Measurements from ENCODE around the gene LKAAEAR1.

The LKAAEAR1 gene

GRCh38 chr20:64036346-64037198 is 47.6 kb downstream of the LKAAEAR1 start:
- DNase-seq (ENCODE audit: low spot score), result no peak

DNA sequence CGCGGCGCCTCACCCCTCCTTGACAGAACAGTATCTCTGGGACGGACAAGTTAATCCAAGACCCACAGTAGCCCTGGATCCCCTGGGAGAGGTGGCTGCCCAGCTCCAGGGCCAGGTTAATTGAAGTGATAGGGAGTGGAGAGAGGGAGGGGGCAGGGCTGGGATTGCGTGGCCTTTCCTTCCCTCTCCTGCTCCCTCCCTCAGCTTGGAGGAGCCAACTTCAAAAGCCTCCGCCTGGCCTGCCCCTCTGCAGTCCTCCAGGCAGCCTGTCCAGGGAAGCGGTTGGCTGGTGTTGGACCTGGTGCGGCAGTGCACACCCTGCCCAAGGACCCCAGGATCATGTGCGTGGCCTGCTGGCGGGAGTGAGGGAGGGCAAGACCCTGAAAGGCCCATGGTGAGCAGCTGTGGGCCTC is 48.3 kb downstream of the LKAAEAR1 start, which contains the start of gene C20orf204:
TSS of gene C20orf204 (plus strand) at position 250 of the 413 bp plus-strand sequence. CDS start at position 392, 142 bp downstream.
- no peak for DNase-seq (ENCODE audit: low spot score)

GRCh38 chr20:64035066-64035932 is 48.9 kb downstream of the LKAAEAR1 start:
- DNase-seq (ENCODE audit: low spot score), result no peak

DNA sequence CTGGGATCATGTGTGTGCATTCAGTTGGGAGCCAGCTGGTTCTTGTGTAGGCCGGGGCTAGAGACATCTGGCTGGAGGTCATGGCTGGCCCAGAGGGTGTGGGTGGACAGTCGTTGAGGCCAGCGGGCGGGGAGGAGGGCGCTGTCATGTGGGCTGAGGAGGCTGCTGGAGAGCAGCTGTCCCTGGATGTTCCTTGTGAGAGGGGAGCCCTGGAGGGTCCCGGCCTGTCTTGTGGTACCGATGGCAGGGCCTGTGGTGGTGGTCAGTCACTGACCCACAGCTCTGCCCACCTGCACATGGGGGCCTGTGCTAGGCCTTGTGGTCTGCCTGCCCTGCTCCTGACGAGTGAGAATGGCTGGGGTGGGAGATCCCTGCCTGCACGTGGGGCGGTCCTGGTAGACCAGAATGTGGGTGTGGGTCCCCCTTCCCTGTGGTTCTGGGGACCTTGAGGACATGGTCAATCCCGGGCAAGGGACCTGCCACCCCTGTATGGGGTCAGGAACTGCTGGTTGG is 50.2 kb downstream of the LKAAEAR1 start:
- DNase-seq (ENCODE audit: low spot score), result no peak
